ENCODE data around the gene GPR37.

The GPR37 gene

GRCh38 chr7:124722292-124722691, 43.3 kb downstream of the GPR37 start:
- no peak overlapping the region for H3K27ac ChIP-seq (ENCODE audit: low read depth, low read length)
- no peak for TF ChIP-seq EZH2phosphoT487 (conservative IDR thresholded peaks at IDR 0.05; ENCODE audit: low read length)
- TF ChIP-seq CTCF (IDR thresholded peaks at IDR 0.05; ENCODE audit: insufficient read depth, low read length, poor library complexity, severe bottlenecking): no peak
- no peaks in the 10 kb centered on the region for H3K36me3 ChIP-seq (ENCODE audit: low read length)
- H3K79me2 ChIP-seq (ENCODE audit: insufficient read depth, low read length): no peaks in the 10 kb centered on the region
- H3K27me3 ChIP-seq (ENCODE audit: low read length): no peaks in the 10 kb centered on the region
- H2AFZ ChIP-seq (ENCODE audit: low read depth, low read length, severe bottlenecking): no peak overlapping the region
- H3K9me2 ChIP-seq (replicated peaks; ENCODE audit: insufficient read depth, low read length): no peaks in the 10 kb centered on the region
- H3K9ac ChIP-seq (ENCODE audit: low read length): no peak overlapping the region
- H4K20me1 ChIP-seq (ENCODE audit: low read depth, low read length): no peaks in the 10 kb centered on the region
- H3K4me3 ChIP-seq (ENCODE audit: insufficient read depth, low read length, poor library complexity, severe bottlenecking): no peak overlapping the region
- H3K4me2 ChIP-seq (ENCODE audit: low read depth, low read length, poor library complexity, severe bottlenecking): no peak overlapping the region
- H3F3A ChIP-seq (ENCODE audit: insufficient read depth): no peaks in the 10 kb centered on the region
- H3K9me3 ChIP-seq (ENCODE audit: insufficient read depth, low read length): no peaks in the 10 kb centered on the region

GRCh38 chr7:124720195-124720594, 45.4 kb downstream of the GPR37 start:
- Histone ChIP-seq H3K36me3 (ENCODE audit: low read length) (no peaks in the 10 kb centered on the region), H3K9me2 (replicated peaks; ENCODE audit: insufficient read depth, low read length) (no peaks in the 10 kb centered on the region), H3K4me2 (ENCODE audit: low read depth, low read length, poor library complexity, severe bottlenecking) (no peak overlapping the region), H3K79me2 (ENCODE audit: insufficient read depth, low read length) (no peaks in the 10 kb centered on the region), H3K27me3 (ENCODE audit: low read length) (no peaks in the 10 kb centered on the region), H3K9ac (ENCODE audit: low read length) (no peak overlapping the region), H4K20me1 (ENCODE audit: low read depth, low read length) (no peaks in the 10 kb centered on the region), H3F3A (ENCODE audit: insufficient read depth) (no peaks in the 10 kb centered on the region), H3K27ac (ENCODE audit: low read depth, low read length) (no peak overlapping the region), H3K9me3 (ENCODE audit: insufficient read depth, low read length) (no peaks in the 10 kb centered on the region), H2AFZ (ENCODE audit: low read depth, low read length, severe bottlenecking) (no peak overlapping the region), H3K4me3 (ENCODE audit: insufficient read depth, low read length, poor library complexity, severe bottlenecking) (no peak overlapping the region)
- TF ChIP-seq EZH2phosphoT487 (conservative IDR thresholded peaks at IDR 0.05; ENCODE audit: low read length) (no peak), CTCF (IDR thresholded peaks at IDR 0.05; ENCODE audit: insufficient read depth, low read length, poor library complexity, severe bottlenecking) (no peak)

DNA sequence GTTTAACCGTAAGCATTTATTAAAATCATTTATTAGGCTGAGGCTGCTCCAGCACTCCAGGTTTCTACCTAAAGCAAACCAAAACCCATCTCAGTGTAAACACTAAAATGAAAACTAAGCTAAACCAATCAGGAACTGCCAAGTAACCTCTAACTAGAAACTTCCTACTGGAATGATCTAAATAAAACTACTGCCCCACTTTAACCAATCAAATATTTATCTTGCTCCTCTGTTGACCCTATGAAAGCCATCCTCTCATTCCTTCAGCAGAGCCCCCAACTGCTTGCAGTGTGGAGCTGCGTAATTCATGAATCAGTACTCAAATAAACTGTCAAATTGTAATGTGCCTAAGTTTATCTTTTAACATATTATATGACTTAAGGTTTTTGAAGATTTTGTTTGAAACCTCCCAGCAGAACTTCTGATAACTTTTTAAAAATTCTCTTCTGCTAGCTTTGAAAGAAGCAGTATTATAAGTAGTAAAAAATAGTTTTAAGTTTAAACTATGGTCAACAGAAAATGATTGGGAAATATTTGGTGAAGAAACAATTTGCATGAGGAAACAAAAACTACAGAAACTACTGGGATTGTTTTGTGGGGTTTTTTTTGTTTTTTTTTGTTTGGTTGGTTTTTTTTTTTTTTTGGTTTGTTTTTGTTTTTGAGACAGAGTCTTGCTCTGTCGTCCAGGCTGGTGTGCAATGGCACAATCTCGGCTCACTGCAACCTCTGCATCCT, 47.4 kb downstream of the GPR37 start:
- Histone ChIP-seq H3K9me2 (replicated peaks; ENCODE audit: insufficient read depth, low read length) (no peaks in the 10 kb centered on the region), H3K27me3 (ENCODE audit: low read length) (no peaks in the 10 kb centered on the region), H3K27ac (ENCODE audit: low read depth, low read length) (no peak overlapping the region), H3K36me3 (ENCODE audit: low read length) (no peaks in the 10 kb centered on the region), H3K4me2 (ENCODE audit: low read depth, low read length, poor library complexity, severe bottlenecking) (no peak overlapping the region), H3K4me3 (ENCODE audit: insufficient read depth, low read length, poor library complexity, severe bottlenecking) (no peak overlapping the region), H3K79me2 (ENCODE audit: insufficient read depth, low read length) (no peaks in the 10 kb centered on the region), H4K20me1 (ENCODE audit: low read depth, low read length) (no peaks in the 10 kb centered on the region), H3K9me3 (ENCODE audit: insufficient read depth, low read length) (no peaks in the 10 kb centered on the region), H3K9ac (ENCODE audit: low read length) (no peak overlapping the region), H3F3A (ENCODE audit: insufficient read depth) (no peaks in the 10 kb centered on the region), H2AFZ (ENCODE audit: low read depth, low read length, severe bottlenecking) (no peak overlapping the region)
- TF ChIP-seq EZH2phosphoT487 (conservative IDR thresholded peaks at IDR 0.05; ENCODE audit: low read length): no peak
- TF ChIP-seq CTCF (IDR thresholded peaks at IDR 0.05; ENCODE audit: insufficient read depth, low read length, poor library complexity, severe bottlenecking): no peak

Measured in SU-DHL-6 (cell line).